ENCODE measurements around the gene HES7. TPM values are rescaled to one million over a fixed set of nuclear protein-coding genes. Genes with fewer than 3 reads are reported as not detected.

Gene HES7
- total and polyA plus RNA-seq, 4 experiments from 2014 or later, result not detected

- H3K4me1 ChIP-seq (ENCODE audit: insufficient read depth, low read length), result peaks cover 10% of the 10 kb centered on the region
- Mint-ChIP-seq H3K9me3 (peaks cover 0 to 33% (median 0%) of the 10 kb centered on the region in 8 donors), H3K27ac (peak overlapping the region; percentile 36 to 92 (median 73)), H3K36me3 (peaks cover 44 to 66% of the 10 kb centered on the region in 2 donors), H3K27me3 (no peaks in the 10 kb centered on the region), H3K4me3 (peak overlapping the region in 2 of 8 donors; percentile 58 to 65), H3K4me1 (peaks cover 3 to 8% (median 5%) of the 10 kb centered on the region in 4 donors)
- H3K9me3 ChIP-seq (ENCODE audit: control insufficient read depth in 1 of 2, low read length in 2 of 2), result no peaks in the 10 kb centered on the region
- no peak overlapping the region for H3K4me3 ChIP-seq (ENCODE audit: low read length in 2 of 2)
- peak in 3 of 5 donors; percentile 27 to 41 (median 38) for DNase-seq
- intact Hi-C loops (cut with micrococcal nuclease), result no loop called here
- ChIA-PET CTCF (ENCODE audit: partially characterized antibody) (interaction anchor here (0.6 kb wide), 1 partner anchor 104 kb away, joined by 3 read pairs; the partner anchor contains the start of gene CTC1), POLR2A (ENCODE audit: partially characterized antibody) (interaction anchor here (1.1 to 23.4 kb wide), 3 partner anchors 12 to 79 kb away, joined by 3 to 1074 read pairs (median 237); partner anchors contain the start of genes BORCS6, PER1, TMEM107 and VAMP2)
- no peaks in the 10 kb centered on the region for H3K27me3 ChIP-seq (ENCODE audit: insufficient read depth, low read length)
- H3K36me3 ChIP-seq (ENCODE audit: insufficient read depth, low read length), result peaks cover 81% of the 10 kb centered on the region
- no peak overlapping the region for H3K27ac ChIP-seq (ENCODE audit: low read depth, low read length)
Observed at GRCh38 chr17:8143581-8144400, 19.9 kb upstream of the HES7 start.

DNA sequence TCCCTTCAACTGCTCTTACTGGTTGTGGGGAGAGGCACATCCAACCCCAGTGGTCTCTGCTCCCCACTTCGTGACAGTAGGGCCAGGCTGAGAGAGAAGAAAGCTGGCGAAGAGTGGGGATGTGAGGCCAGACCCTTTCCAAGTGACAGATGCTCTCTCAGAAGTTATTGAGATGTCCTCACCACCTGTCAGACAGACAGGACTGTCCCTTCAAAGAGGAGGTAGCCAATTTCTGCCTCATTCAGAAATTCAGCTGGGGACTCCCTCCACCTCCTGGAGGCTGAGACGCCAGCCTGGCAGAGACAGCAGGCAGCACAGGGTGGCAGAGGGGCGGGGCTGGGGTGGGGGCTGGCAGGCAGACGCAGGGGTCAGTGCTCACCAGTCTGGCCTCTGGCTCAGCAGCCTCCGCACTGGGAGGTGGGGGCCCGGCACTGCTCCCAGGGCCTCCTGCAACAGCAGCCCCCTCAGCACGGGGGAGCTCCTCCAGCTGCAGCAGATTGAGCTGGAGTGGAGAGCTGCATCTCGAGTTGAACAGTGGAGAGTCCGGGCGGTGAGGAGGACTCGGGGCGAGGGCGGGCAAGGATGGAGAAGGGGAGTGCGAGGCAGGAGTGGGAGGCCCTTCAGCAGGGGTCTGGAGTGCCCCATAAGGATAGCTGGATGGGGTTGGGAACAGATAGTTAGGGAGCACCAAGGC, 19.1 kb upstream of the HES7 start:
- Mint-ChIP-seq H3K4me3 (peak overlapping the region in 2 of 8 donors; percentile 25), H3K4me1 (peaks cover 3 to 8% (median 4%) of the 10 kb centered on the region in 4 donors), H3K9me3 (peaks cover 0 to 26% (median 0%) of the 10 kb centered on the region in 8 donors), H3K27ac (peak overlapping the region in 4 of 7 donors; percentile 24 to 92 (median 63)), H3K36me3 (peaks cover 39 to 59% of the 10 kb centered on the region in 2 donors), H3K27me3 (no peaks in the 10 kb centered on the region)
- POLR2A ChIA-PET (ENCODE audit: partially characterized antibody), result interaction anchor here (1.1 to 23.4 kb wide), 3 partner anchors 13 to 80 kb away, joined by 3 to 1074 read pairs (median 237); partner anchors contain the start of genes BORCS6, PER1, TMEM107 and VAMP2
- no peaks in the 10 kb centered on the region for H3K9me3 ChIP-seq (ENCODE audit: control insufficient read depth in 1 of 2, low read length in 2 of 2)
- H3K4me3 ChIP-seq (ENCODE audit: low read length in 2 of 2), result no peak overlapping the region
- H3K27me3 ChIP-seq (ENCODE audit: insufficient read depth, low read length), result no peaks in the 10 kb centered on the region
- CTCF ChIA-PET (ENCODE audit: partially characterized antibody), result interaction anchor here (0.6 to 6.2 kb wide), 2 partner anchors 13 to 105 kb away, joined by 3 to 93 read pairs; partner anchors contain the start of gene CTC1
- H3K27ac ChIP-seq (ENCODE audit: low read depth, low read length), result no peak overlapping the region
- H3K36me3 ChIP-seq (ENCODE audit: insufficient read depth, low read length), result peaks cover 73% of the 10 kb centered on the region
- DNase-seq, result peak in 2 of 5 donors; percentile 22 to 28
- intact Hi-C loops (cut with micrococcal nuclease), result no loop called here
- H3K4me1 ChIP-seq (ENCODE audit: insufficient read depth, low read length), result peaks cover 15% of the 10 kb centered on the region

GRCh38 chr17:8142158-8142886, 18.4 kb upstream of the HES7 start:
- ChIA-PET POLR2A (ENCODE audit: partially characterized antibody) (interaction anchor here (2.0 to 23.4 kb wide), 6 partner anchors 14 to 105 kb away, joined by 7 to 1074 read pairs (median 64); partner anchors contain the start of genes BORCS6, CTC1, PER1 and TMEM107), CTCF (ENCODE audit: partially characterized antibody) (interaction anchor here (0.9 to 6.2 kb wide), 7 partner anchors 8 to 159 kb away, joined by 3 to 93 read pairs (median 5); partner anchors contain the start of gene ALOXE3)
- H3K27me3 Mint-ChIP-seq, result no peaks in the 10 kb centered on the region
- Histone ChIP-seq H3K4me1 (ENCODE audit: insufficient read depth, low read length) (peaks cover 20% of the 10 kb centered on the region), H3K27me3 (ENCODE audit: insufficient read depth, low read length) (no peaks in the 10 kb centered on the region), H3K27ac (ENCODE audit: low read depth, low read length) (no peak overlapping the region), H3K36me3 (ENCODE audit: insufficient read depth, low read length) (peaks cover 66% of the 10 kb centered on the region), H3K4me3 (ENCODE audit: low read length in 2 of 2) (no peak overlapping the region), H3K9me3 (ENCODE audit: control insufficient read depth in 1 of 2, low read length in 2 of 2) (no peaks in the 10 kb centered on the region)
- H3K27ac Mint-ChIP-seq, result peak overlapping the region in 6 of 7 donors; percentile 42 to 89 (median 76)
- peak in 2 of 5 donors; percentile 14 to 26 for DNase-seq
- intact Hi-C loops (cut with micrococcal nuclease), result no loop called here
- H3K9me3 Mint-ChIP-seq, result peaks cover 0 to 26% (median 0%) of the 10 kb centered on the region in 8 donors
- H3K4me1 Mint-ChIP-seq, result peaks cover 0 to 8% (median 3%) of the 10 kb centered on the region in 4 donors
- peak overlapping the region in 1 of 8 donors; percentile 25 for H3K4me3 Mint-ChIP-seq
- H3K36me3 Mint-ChIP-seq, result peaks cover 34 to 54% of the 10 kb centered on the region in 2 donors

- peaks cover 0 to 8% (median 2%) of the 10 kb centered on the region in 4 donors for H3K4me1 Mint-ChIP-seq
- H3K36me3 Mint-ChIP-seq, result peaks cover 30 to 50% of the 10 kb centered on the region in 2 donors
- H3K27me3 Mint-ChIP-seq, result no peaks in the 10 kb centered on the region
- H3K27me3 ChIP-seq (ENCODE audit: insufficient read depth, low read length), result no peaks in the 10 kb centered on the region
- DNase-seq, result peak in 2 of 5 donors; percentile 22 to 25
- no peak overlapping the region for H3K27ac ChIP-seq (ENCODE audit: low read depth, low read length)
- peaks cover 60% of the 10 kb centered on the region for H3K36me3 ChIP-seq (ENCODE audit: insufficient read depth, low read length)
- peak overlapping the region in 2 of 8 donors; percentile 20 to 50 for H3K4me3 Mint-ChIP-seq
- CTCF ChIA-PET (ENCODE audit: partially characterized antibody), result interaction anchor here (0.9 to 6.2 kb wide), 8 partner anchors 9 to 159 kb away, joined by 3 to 93 read pairs (median 5); partner anchors contain the start of genes ALOXE3 and SLC25A35
- H3K4me3 ChIP-seq (ENCODE audit: low read length in 2 of 2), result no peak overlapping the region
- H3K27ac Mint-ChIP-seq, result peak overlapping the region in 5 of 7 donors; percentile 35 to 88 (median 75)
- no peaks in the 10 kb centered on the region for H3K9me3 ChIP-seq (ENCODE audit: control insufficient read depth in 1 of 2, low read length in 2 of 2)
- peaks cover 20% of the 10 kb centered on the region for H3K4me1 ChIP-seq (ENCODE audit: insufficient read depth, low read length)
- intact Hi-C loops (cut with micrococcal nuclease), result no loop called here
- POLR2A ChIA-PET (ENCODE audit: partially characterized antibody), result interaction anchor here (1.3 to 9.5 kb wide), 9 partner anchors 14 to 154 kb away, joined by 3 to 237 read pairs (median 28); partner anchors contain the start of genes BORCS6, CTC1, HES7 and PER1
- peaks cover 0 to 20% (median 0%) of the 10 kb centered on the region in 8 donors for H3K9me3 Mint-ChIP-seq
Observed at GRCh38 chr17:8141741-8142140, 17.8 kb upstream of the HES7 start.

DNA sequence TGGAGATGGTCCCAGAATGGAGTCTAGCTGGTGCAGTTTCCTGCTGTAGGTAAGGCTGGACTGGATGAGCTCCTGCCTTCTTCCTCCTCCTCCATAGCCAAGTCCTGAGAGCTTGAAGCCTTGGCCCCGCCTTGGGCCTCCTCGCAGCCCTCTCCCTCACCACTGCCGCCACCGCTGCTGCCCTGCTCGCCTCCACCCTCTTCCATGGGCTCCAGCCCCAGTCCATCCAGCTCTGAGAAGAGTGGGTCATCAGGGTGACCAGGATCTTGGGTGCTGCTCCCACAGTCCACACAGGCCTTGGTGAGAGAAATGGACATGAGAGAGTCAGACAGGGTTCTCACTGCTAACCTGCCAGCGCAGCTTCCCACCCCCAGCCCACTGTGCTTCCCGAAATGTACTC, 17.1 kb upstream of the HES7 start:
- Mint-ChIP-seq H3K4me3 (peak overlapping the region in 2 of 8 donors; percentile 17 to 21), H3K9me3 (peaks cover 0 to 20% (median 0%) of the 10 kb centered on the region in 8 donors), H3K4me1 (peaks cover 0 to 8% (median 3%) of the 10 kb centered on the region in 4 donors), H3K27ac (peak overlapping the region in 5 of 7 donors; percentile 1 to 88 (median 25)), H3K27me3 (no peaks in the 10 kb centered on the region), H3K36me3 (peaks cover 23 to 43% of the 10 kb centered on the region in 2 donors)
- Histone ChIP-seq H3K4me3 (ENCODE audit: low read length in 2 of 2) (no peak overlapping the region), H3K4me1 (ENCODE audit: insufficient read depth, low read length) (peaks cover 20% of the 10 kb centered on the region), H3K9me3 (ENCODE audit: control insufficient read depth in 1 of 2, low read length in 2 of 2) (no peaks in the 10 kb centered on the region), H3K27me3 (ENCODE audit: insufficient read depth, low read length) (no peaks in the 10 kb centered on the region), H3K36me3 (ENCODE audit: insufficient read depth, low read length) (peaks cover 53% of the 10 kb centered on the region), H3K27ac (ENCODE audit: low read depth, low read length) (no peak overlapping the region)
- POLR2A ChIA-PET (ENCODE audit: partially characterized antibody), result interaction anchor here (1.0 to 9.5 kb wide), 12 partner anchors 14 to 154 kb away, joined by 3 to 237 read pairs (median 15); partner anchors contain the start of genes BORCS6, CTC1, HES7 and PER1
- DNase-seq, result peak in 2 of 5 donors; percentile 18 to 35
- intact Hi-C loops (cut with micrococcal nuclease), result no loop called here
- CTCF ChIA-PET (ENCODE audit: partially characterized antibody), result interaction anchor here (0.9 to 6.2 kb wide), 9 partner anchors 10 to 160 kb away, joined by 3 to 93 read pairs (median 5); partner anchors contain the start of genes ALOXE3 and SLC25A35

Measured in CD4-positive, alpha-beta memory T cell (primary cell).